Subcutaneous abdominal adipose tissue (tissue), 5 donors: ENCODE measurements around the gene FASTKD3.
A peak's percentile ranks its signal among the peaks of the same experiment; 100 is the strongest.

Experiments used
- H3K27ac ChIP-seq: one replicate; pipeline ENCODE4 v1.7.0; 2013; ENCODE audit warnings: low read depth, mild to moderate bottlenecking, inconsistent platforms, low read length, moderate library complexity
- H3K27me3 ChIP-seq, 5 donors: one replicate each; pipeline ENCODE4 v1.7.0; 2013; ENCODE audit warnings: low read length in 5 of 5, inconsistent platforms in 1 of 5; ENCODE audit not compliant: control insufficient read depth in 5 of 5, insufficient read depth in 4 of 5
- H3K36me3 ChIP-seq, 5 donors: one replicate each; pipeline ENCODE4 v1.7.0; 2013; ENCODE audit warnings: low read length in 5 of 5; ENCODE audit not compliant: control insufficient read depth in 5 of 5, insufficient read depth in 5 of 5
- H3K4me1 ChIP-seq, 5 donors: one replicate each; pipeline ENCODE4 v1.7.0; 2013; ENCODE audit warnings: low read length in 5 of 5, mild to moderate bottlenecking in 3 of 5, moderate library complexity in 1 of 5; ENCODE audit not compliant: control insufficient read depth in 5 of 5, insufficient read depth in 5 of 5
- H3K4me3 ChIP-seq, 5 donors: one replicate each; pipeline ENCODE4 v1.7.0; 2013; ENCODE audit warnings: low read length in 5 of 5, low read depth in 1 of 5
- H3K9ac ChIP-seq, 5 donors: one replicate each; pipeline ENCODE4 v1.7.0; 2013; ENCODE audit warnings: low read length in 5 of 5, mild to moderate bottlenecking in 4 of 5, moderate library complexity in 3 of 5
- H3K9me3 ChIP-seq, 5 donors: one replicate each; pipeline ENCODE4 v1.7.0; 2013; ENCODE audit warnings: low read length in 5 of 5; ENCODE audit not compliant: control insufficient read depth in 5 of 5
- donor health status: healthy.
- donor health status: healthy.
- donor health status: healthy.
- donor health status: healthy.
- donor health status: healthy.

FASTKD3 gene

GRCh38 chr5:7837403-7837802 lies 31.4 kb downstream of the FASTKD3 start:
- Histone ChIP-seq H3K4me1 (no peaks in the 10 kb centered on the region), H3K27ac (no peak overlapping the region), H3K36me3 (no peaks in the 10 kb centered on the region), H3K9ac (no peak overlapping the region), H3K4me3 (no peak overlapping the region), H3K9me3 (no peaks in the 10 kb centered on the region), H3K27me3 (no peaks in the 10 kb centered on the region)

- Histone ChIP-seq H3K4me3 (no peak overlapping the region), H3K27me3 (peaks cover 0 to 5% (median 0%) of the 10 kb centered on the region in 5 donors), H3K36me3 (no peaks in the 10 kb centered on the region), H3K27ac (no peak overlapping the region), H3K9ac (no peak overlapping the region), H3K9me3 (no peaks in the 10 kb centered on the region), H3K4me1 (no peaks in the 10 kb centered on the region)
Observed at GRCh38 chr5:7834982-7835381, 33.8 kb downstream of the FASTKD3 start.

GRCh38 chr5:7828269-7828668 lies 40.6 kb downstream of the FASTKD3 start:
- Histone ChIP-seq H3K36me3 (no peaks in the 10 kb centered on the region), H3K27ac (no peak overlapping the region), H3K4me3 (no peak overlapping the region), H3K4me1 (peaks cover 0 to 12% (median 5%) of the 10 kb centered on the region in 5 donors), H3K9me3 (no peaks in the 10 kb centered on the region), H3K9ac (no peak overlapping the region), H3K27me3 (peaks cover 0 to 5% (median 0%) of the 10 kb centered on the region in 5 donors)

- H3K27ac ChIP-seq, result no peak overlapping the region
- H3K27me3 ChIP-seq, result peaks cover 0 to 5% (median 0%) of the 10 kb centered on the region in 5 donors
- no peaks in the 10 kb centered on the region for H3K9me3 ChIP-seq
- peak overlapping the region in 1 of 5 donors; percentile 4 for H3K4me3 ChIP-seq
- H3K4me1 ChIP-seq, result peaks cover 0 to 12% (median 5%) of the 10 kb centered on the region in 5 donors
- no peak overlapping the region for H3K9ac ChIP-seq
- H3K36me3 ChIP-seq, result no peaks in the 10 kb centered on the region
Observed at GRCh38 chr5:7827610-7828009, 41.2 kb downstream of the FASTKD3 start.

GRCh38 chr5:7825630-7826029 lies 43.2 kb downstream of the FASTKD3 start:
- Histone ChIP-seq H3K4me3 (no peak overlapping the region), H3K9me3 (no peaks in the 10 kb centered on the region), H3K4me1 (peaks cover 0 to 12% (median 5%) of the 10 kb centered on the region in 5 donors), H3K36me3 (no peaks in the 10 kb centered on the region), H3K9ac (no peak overlapping the region), H3K27me3 (peaks cover 0 to 3% (median 0%) of the 10 kb centered on the region in 5 donors), H3K27ac (no peak overlapping the region)

- Histone ChIP-seq H3K9ac (no peak overlapping the region), H3K27ac (no peak overlapping the region), H3K4me3 (no peak overlapping the region), H3K27me3 (peaks cover 0 to 3% (median 0%) of the 10 kb centered on the region in 5 donors), H3K36me3 (no peaks in the 10 kb centered on the region), H3K9me3 (no peaks in the 10 kb centered on the region), H3K4me1 (peaks cover 0 to 12% (median 5%) of the 10 kb centered on the region in 5 donors)
Observed at GRCh38 chr5:7824995-7825394, 43.8 kb downstream of the FASTKD3 start.

- Histone ChIP-seq H3K9ac (no peak overlapping the region), H3K9me3 (no peaks in the 10 kb centered on the region), H3K36me3 (no peaks in the 10 kb centered on the region), H3K27me3 (peaks cover 0 to 3% (median 0%) of the 10 kb centered on the region in 5 donors), H3K4me1 (peaks cover 0 to 12% (median 5%) of the 10 kb centered on the region in 5 donors), H3K4me3 (no peak overlapping the region), H3K27ac (no peak overlapping the region)
Observed at GRCh38 chr5:7823594-7823993, 45.2 kb downstream of the FASTKD3 start.

- H3K27ac ChIP-seq, result no peak overlapping the region
- H3K9ac ChIP-seq, result no peak overlapping the region
- H3K36me3 ChIP-seq, result no peaks in the 10 kb centered on the region
- H3K27me3 ChIP-seq, result peaks cover 0 to 3% (median 0%) of the 10 kb centered on the region in 5 donors
- no peaks in the 10 kb centered on the region for H3K9me3 ChIP-seq
- H3K4me1 ChIP-seq, result peaks cover 0 to 7% (median 4%) of the 10 kb centered on the region in 5 donors
- no peak overlapping the region for H3K4me3 ChIP-seq
Observed at GRCh38 chr5:7822449-7822848, 46.4 kb downstream of the FASTKD3 start.

- Histone ChIP-seq H3K36me3 (no peaks in the 10 kb centered on the region), H3K9ac (peak overlapping the region in 1 of 5 donors; percentile 2), H3K27me3 (peaks cover 0 to 7% (median 0%) of the 10 kb centered on the region in 5 donors), H3K4me1 (peaks cover 0 to 9% (median 6%) of the 10 kb centered on the region in 5 donors), H3K27ac (no peak overlapping the region), H3K4me3 (no peak overlapping the region), H3K9me3 (no peaks in the 10 kb centered on the region)
Observed at GRCh38 chr5:7816535-7816901, 52.3 kb downstream of the FASTKD3 start.

- Histone ChIP-seq H3K9me3 (no peaks in the 10 kb centered on the region), H3K27ac (no peak overlapping the region), H3K4me1 (peaks cover 0 to 9% (median 6%) of the 10 kb centered on the region in 5 donors), H3K9ac (peak overlapping the region in 2 of 5 donors; percentile 2 to 42), H3K27me3 (peaks cover 0 to 7% (median 0%) of the 10 kb centered on the region in 5 donors), H3K4me3 (peak overlapping the region in 1 of 5 donors; percentile 21), H3K36me3 (no peaks in the 10 kb centered on the region)
Observed at GRCh38 chr5:7815892-7816534, 52.8 kb downstream of the FASTKD3 start.
